T-helper 1 cell treated with Interleukin-12 subunit alpha and Interleukin-12 subunit beta and Interleukin-4 antibody, amounts not matched to agents 30 ng/mL and 1 ng/mL, for 36 hours (primary cell): ENCODE results near the gene IP6K3. TPM values are rescaled to one million over a fixed set of nuclear protein-coding genes. Genes with fewer than 3 reads are reported as not detected.

Experiments used
- intact Hi-C: fragments of 100-400 bp; cut with micrococcal nuclease; formaldehyde crosslinking; loops from one replicate; pipeline ENCODE4 v1.15.1; 2024
- total RNA-seq: library from RNA; stranded (reverse); gene quantifications from 2 replicates; pipeline ENCODE4 v1.2.3, GENCODE V29; 2022

IP6K3 gene
- total RNA-seq, 1 donor from 2014 or later = not detected

DNA sequence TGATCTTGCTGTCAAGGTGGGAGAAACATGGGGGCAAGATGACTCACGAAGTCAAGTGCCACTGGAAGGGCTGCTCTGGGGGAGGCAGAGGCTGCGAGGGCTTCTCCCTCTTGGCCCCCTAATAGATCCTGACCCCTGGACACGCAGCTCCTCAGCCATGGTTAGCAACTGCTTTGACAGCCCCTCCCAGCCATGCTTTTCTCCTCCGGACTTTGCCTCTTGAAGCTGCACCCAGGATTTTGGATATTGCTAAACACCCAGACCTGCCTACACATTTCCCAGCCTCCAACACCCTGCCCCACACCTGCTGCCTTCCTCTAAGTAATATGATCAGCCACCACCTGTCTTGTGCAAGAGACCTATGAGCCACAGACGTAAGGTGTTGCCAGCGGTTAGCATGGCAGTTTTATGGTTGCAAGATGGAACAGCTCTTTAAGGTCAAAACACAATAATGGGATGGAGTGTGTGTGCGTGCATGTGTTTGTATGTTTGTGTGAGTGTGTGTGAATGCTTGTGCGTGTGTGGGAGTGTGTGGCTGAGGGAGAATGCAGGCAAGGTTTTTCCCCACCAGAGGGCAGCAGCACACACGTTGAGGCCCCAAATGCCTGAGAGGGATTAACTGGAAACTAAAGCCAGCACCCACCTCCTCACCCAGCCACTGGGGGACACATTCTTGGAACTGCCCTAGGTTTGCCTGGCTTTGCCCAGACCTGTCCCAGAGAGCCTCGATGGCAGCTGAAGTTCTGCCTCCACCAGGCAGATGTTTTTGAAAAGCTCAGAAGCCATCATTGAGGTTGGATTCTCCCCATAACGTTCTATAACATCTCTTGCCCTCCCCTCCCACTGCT lies 2.5 kb downstream of the IP6K3 start:
- intact Hi-C loops = loop anchor here (1.0 kb wide), 4 partner anchors 18 to 410 kb away; partner anchors contain the start of gene UQCC2

DNA sequence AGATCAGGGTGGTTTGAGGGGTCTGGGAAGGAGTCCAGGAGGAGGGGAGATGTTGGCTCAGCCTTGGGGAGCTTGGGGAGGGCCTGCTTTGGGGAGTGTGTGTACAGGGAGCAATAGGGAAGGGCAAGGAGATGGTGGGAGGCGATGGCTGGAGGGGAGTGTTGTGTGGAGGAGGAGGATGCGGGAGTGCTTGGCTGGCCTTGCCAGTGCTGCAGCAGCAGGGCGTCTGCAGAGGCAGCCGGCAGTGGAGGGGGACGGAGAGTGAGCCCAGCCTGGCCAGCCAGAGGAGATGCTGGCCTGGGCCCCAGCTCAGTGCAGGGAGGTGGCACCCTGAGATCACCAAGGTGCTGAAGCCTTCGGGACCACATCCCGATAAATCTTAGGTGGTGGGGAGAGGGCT lies 3.9 kb downstream of the IP6K3 start:
- intact Hi-C loops = no loop called here

DNA sequence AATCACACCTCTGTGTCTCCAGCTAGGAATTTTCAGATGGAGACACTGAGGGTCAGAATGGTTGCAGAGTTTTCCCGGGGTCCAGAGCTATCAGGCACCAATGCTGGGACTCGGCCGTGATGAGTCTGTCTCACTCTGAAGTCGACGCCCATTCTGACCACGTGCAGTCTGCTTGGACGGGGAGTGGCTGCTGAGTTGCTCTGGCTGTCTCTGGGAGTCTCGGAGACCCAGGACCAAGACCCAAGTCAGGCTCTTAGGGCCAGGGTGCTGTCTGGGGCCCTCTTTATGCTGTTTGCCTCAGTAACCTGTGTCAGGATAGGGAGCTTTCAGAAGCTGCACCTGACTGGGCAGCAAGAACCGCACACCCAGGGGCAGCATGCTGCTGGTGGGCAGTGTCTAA lies 4.6 kb downstream of the IP6K3 start:
- intact Hi-C loops = no loop called here

DNA sequence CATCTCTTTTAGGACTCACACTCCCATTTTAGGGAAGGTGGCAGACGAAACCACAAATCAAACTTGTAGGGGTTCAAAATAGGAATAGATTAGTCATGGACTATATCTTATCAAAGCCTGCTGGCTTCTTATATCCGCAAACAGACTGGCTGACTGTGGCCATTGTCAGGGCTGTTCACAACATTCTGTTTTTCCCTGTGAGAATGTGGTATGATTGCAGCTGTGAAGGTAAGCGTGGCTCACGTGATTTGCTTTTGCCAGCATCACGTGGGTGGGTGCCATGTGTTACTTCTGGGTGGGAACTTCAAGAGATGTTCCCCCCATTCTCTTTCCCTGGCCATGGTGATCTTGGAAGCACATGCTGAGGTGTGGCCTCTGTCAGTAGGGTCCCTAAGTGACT lies 5.9 kb downstream of the IP6K3 start:
- intact Hi-C loops = no loop called here

DNA sequence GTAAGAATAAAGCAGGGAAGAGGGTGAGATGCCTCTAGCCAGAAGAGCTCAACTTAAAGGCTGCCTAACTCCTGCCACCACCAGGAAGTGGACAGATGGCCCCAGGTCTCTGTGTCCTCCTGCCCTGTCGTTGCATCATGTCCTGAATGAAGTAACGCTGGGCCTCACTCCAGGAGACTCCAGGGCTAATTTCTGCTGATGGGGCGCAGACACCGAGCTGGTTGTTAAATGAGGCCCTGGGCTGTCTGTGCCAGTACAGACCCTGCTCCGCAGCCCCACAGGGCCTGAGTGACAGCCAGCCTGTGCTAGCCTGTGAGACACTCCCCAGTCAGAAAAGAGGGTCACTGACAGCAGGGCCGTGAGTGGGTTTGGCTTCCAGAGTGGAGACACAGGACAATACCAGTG lies 6.5 kb downstream of the IP6K3 start:
- intact Hi-C loops = no loop called here

DNA sequence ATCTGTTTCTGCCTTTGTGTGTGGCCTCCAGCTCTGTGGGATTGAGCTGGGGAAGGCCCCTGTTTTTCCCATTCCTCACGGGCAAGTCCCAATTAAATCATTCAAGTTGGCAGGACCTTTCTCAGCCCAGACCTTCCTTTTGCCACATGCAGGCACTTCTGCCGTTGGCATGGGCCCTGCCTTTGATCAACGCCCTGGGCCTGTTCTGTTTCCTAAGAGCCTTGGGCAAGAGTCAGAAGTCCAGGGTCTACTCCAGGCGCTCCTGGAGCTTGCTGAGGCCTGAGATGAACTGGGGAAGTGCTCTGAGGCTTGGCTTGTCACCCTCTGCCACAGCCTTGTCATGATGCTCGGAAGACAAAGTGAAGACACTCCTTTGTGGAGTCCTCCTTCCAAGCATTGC lies 7.1 kb downstream of the IP6K3 start:
- intact Hi-C loops = no loop called here

DNA sequence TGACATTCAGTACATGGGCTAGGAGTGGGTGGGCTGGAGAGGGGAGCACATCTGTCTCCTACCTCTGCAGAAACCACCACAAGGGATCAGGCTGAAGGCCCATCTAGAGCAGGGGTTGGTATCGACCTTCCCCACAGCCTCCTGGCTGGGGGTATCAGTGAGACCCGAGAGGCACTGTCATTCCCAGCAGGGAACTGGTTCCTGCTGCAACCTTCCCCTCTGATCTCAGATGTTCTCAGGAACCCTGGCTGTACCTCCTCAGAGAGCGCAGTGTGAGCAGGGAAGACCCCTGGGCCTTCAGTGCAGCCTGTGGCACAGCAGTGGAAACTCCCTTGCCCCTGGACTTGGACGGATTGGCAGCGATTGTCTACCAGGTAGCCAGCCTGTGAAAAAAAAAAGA lies 7.8 kb downstream of the IP6K3 start:
- intact Hi-C loops = no loop called here

DNA sequence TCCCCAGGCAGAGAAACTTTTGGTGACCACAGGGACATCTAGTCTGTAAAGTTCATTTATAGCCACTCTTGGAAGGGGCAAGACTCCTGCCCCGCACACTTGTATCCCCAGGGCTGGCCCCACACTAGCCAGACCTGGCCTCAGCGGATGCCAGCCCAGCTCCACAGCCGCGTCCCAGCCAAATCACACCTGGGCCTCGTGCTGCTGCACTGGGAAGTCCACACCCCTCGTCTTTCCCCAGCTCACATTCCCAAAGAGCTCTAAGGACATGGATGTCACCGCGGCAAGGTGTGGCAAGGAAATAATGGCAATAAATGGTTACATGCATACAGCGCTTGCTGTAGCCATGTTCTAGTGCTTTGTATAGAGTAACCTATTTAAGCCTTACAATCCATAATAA lies 8.6 kb downstream of the IP6K3 start:
- intact Hi-C loops = no loop called here

DNA sequence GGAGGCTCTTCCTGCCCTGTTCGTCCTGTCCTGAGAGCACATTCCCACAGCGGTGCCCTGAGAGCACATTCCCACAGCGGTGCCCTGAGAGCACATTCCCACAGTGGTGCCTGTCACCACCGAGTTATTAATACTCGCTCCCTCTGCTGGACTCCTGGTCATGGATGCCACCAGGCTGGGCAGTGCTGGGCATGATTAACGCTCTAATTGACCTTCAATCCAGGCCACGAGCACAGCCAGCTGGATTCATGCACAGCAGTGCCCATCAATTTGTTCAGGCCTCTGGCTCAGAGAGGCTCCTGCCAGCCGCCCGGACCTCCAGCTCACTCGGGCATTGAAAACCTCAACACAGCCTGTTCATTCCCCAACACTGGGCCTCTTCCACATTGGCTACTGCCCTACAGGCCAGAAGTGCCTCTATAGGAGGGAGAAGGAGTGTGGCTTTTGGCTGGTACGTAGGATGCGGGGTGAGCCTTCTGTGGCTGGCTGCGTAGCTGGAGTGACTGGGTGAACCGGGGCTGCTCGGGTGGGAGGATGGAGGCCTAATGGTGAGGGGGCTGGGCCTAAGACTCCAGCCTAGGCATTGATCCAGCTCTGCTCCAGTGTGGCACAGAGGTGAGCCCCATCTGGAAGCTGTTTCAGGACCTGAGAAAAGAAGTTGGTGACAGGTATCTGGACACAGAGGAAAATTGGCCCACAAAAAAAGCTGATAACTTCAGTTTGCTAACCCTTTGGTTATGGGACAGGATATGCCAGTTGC lies 9.3 kb downstream of the IP6K3 start:
- intact Hi-C loops = no loop called here

DNA sequence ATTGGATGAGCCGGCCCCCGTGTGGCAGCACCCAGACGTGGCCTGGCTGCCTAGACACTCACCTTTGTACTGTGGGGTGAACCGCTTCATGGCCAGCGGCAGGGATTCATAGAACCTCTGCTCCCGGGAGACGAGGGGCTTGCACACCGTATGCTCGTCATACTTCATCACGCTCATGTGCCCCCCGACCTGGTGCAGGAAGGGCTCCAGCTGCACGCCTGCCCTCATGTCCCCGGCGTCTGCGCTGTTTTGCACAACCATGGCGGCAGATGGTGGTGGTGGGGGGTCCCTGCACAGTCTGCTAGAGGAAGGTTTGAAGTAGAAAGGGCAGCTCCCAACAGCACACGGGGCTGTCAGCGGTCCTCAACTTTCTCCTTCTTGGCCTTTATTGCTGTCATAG lies 11.5 kb downstream of the IP6K3 start:
- intact Hi-C loops = no loop called here

DNA sequence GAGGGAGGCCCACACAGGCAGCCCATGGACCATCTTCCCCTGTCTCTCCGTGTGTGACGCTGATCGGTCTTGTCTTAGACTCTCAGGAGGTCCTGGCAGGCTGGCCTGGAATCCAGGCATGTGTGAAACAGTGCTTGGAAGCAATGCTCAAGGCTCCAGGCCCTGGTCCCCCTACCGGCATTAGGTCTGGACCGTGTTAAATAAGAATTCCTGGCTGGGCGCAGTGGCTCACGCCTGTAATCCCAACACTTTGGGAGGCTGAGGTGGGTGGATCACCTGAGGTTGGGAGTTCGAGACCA lies 13.0 kb downstream of the IP6K3 start:
- intact Hi-C loops = no loop called here

DNA sequence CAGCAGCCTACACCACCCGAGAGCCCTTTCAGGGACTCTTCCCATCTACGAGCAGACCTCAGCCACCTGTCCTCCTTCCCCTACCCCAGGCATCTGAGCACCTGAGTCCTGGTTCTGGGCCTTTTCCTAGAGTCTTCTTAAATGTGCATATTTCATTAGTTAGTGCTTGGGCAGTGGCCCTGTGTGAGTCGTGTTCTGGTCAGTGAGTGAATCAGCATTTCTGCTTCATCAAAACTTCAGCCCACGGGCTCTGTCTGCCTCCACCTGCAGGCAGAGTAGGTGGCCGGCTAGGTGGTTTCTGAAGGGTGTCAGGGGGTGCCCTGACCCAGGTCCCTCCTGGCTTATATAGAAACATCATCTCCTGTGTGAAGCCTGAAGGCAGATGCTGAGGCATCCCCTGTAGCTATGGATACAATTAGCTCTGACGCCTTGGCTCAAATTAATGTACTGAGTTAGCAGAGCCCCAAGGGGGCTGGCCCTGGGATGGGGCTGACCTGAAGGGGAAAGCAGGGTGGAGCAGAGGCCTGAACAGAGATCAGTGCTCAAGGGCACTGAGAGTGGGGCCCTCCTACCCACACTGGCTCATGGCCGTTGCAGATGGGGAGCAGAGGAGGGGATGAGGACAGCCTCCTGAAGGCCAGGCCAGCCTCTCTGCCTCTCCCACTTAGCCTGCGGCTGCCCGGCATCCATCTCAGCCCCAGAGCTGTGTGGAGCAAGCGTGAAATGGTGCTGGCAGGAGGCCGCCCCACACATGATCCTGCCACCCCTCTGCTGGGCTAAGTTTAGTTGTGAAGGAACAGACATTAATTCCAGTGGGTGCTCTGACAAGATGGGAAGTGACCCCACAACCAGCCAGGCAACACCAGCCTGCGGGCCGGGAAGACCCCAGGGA lies 13.6 kb downstream of the IP6K3 start:
- intact Hi-C loops = no loop called here

DNA sequence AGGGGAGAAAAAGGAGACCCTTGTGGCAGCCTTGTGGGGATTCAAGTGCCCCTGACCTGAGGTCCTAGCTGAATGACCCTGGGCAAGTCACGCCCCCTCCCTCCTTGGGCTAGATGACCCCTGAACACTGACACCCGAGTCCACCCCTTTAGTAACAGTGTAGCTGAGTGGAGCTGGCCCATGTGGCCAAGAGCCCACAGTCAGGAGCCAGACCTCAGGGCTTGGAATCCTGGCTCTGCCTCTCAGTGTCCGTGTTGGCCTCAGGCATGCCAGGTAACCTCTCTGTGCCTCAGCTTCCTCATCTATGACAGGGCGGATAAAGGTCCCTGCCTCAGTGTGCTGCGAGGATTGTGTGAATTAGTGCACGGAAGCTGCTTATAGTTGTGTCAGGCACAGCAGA lies 14.3 kb downstream of the IP6K3 start:
- intact Hi-C loops = no loop called here

DNA sequence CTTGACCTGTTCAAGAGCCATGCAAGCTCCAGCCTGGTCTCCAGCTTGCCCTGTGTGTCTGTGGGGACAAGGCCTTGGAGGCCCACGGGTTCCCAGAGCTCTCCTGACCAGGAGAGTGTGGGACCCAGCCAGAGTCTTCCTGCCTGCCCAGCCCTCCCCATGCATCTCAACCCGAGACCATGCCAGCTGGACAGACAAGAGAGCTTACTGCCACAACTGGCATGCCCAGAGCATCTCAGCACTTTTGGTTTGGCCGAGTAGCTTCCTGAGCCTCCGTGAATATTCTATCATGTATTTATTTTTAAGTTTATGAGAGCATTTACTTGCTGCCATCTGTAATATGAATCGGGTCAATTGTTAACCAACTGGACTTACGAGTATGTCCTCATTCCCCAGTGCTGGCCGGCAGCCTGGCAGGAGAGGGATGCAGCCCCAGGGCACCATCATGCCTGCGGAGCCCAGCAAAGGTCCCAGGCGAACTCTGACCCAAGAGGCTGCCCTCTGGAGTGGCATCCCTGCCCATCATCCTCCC lies 14.9 kb downstream of the IP6K3 start:
- intact Hi-C loops = no loop called here

DNA sequence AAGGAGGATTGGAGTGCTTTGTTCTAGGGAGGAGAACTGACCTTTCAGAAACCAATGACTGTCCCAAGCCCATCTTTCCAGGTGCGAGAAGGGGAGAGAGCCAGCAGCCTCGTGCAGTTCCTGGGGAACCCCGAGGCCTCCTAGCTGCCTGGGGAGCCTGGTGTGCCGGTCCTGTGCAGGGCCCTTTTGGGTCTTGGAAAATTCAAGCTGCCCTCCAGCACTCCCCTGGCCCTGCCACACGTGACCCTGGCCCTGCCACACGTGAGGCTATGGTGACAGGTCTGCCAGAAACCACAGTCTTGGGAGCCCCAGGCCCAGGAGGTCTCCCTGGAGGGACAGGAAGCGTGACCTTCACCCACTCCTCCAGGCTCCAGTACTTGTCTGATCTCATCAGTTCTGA lies 15.7 kb downstream of the IP6K3 start:
- intact Hi-C loops = no loop called here

DNA sequence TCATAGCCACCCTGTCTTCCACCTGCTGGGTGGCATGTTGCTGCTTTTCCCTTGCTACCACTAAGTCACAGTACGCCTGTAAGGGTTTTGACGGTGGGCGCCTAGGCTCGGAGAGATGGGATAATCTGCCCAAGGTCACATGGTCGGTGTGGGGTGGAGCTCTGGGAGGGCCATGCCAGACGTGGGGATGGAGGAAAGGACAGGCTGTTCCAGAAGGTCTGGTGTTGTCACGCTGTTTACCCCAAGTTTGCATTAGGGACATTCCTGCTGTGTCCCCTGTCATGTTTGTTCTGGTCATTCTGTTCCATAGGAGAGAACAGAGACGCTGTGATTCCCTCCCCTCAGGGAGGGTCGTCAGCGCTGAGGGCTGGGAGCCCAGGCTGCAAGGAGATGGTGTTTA lies 16.1 kb downstream of the IP6K3 start:
- intact Hi-C loops = no loop called here

DNA sequence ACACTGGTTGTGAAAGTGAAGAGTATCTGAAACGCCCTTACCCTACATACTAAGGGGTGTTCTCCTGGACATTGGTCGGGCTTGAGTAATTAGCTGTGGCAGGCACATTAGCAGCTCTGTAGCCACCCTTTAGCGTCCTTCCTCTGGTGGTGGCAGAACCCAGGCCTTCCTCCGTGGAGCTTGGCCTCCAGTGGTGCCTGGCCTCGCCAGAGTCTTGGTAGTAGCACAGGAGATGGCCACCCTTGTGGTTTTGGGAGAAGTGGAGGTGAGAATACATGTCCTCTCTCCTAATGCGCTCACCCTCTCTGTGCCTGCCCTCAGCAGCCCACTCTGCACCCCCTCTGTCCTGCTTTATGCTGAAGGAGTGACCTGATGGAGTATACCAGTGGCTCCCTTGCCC lies 17.6 kb downstream of the IP6K3 start:
- intact Hi-C loops = no loop called here

DNA sequence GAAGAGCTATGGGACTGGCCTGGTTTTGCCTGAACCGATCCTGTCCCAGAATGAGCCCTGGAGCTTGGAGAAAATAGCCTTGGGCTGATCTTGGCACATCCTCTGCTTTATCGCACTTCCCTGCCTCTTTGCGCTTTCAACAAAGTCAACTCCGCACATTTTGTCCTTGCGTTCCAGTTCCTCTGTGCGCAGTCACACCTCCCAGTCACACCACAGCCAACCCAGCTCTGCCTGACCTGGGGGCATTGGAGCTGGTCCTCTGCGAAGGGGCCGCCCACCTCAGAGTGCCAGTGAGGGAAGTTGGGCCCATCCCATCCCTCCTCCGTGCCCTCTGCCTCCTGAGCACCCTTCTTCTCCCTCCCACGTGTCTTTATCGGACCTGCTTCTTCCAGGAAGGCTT lies 18.3 kb downstream of the IP6K3 start:
- intact Hi-C loops = no loop called here

DNA sequence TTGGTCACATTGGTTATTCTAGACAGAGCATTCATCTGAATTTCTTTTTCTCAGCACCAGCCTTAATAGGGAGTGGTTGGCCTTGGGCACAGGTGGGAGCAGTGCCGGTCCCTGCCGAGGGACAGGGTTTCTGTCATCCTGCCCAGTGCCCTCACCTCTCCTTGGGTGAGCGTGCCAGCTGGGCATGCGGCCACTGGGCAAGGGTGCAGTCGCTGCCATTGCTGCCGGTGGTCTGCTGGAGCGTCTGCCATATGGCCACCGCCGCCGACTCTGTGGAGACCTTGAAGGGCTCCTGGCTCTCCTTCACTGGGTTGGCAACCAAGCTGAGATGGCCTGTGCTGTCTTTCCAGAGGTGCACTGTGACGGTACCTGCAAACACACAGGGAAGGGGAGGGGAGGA lies 18.8 kb downstream of the IP6K3 start:
- intact Hi-C loops = no loop called here

DNA sequence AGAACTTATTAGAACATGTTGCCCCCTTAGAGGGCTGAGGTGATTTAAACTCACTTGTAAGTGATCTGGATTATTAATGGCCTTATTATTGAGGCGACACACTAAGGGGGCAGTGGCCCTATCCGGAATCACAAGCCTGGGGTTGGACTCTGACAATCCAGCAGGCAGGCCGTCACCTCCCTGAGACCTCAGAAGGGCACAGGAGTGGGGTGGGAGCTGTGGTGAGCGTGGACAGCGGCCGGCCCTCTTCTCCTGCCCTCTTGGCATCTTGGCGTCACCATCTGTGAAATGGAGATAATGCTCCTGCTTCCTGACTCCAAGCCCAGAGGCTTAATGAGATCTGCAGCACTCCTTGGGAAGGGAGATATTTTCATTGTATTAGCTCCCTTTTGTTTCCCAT lies 19.6 kb downstream of the IP6K3 start:
- intact Hi-C loops = no loop called here

DNA sequence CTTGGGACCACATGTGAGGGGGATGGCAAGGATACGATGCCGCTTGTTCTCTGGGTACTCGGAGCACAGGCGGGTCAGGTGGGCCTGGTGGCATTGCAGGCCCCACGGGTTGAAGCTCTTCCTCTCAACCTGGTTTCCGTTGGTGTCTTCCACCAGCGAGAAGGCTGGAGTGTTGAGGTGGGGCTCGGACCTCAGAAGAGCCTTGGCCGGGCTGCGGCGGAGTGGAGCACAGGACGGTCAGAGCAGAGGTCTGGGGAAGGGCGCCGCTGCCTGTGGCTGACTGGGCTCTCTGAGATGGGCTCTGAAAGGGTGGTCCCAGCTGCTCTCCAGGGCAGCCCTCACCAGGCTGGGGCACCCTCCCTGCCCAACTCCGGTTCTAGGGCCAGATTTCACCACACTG lies 20.0 kb downstream of the IP6K3 start:
- intact Hi-C loops = no loop called here
